CD14-positive monocyte (primary cell): Measurements from ENCODE around the gene RNU2-63P. TPM values are rescaled to one million over a fixed set of nuclear protein-coding genes. Genes with fewer than 3 reads are reported as not detected.

Experiments used
- DNase-seq, 3 donors: peaks; one replicate each; pipeline ENCODE4 v3.0.0-alpha.2; 2011 to 2022
- H2AFZ ChIP-seq: 2 replicates; pipeline ENCODE4 v1.6.0; 2012; ENCODE audit warnings: mild to moderate bottlenecking, low read depth, low read length, inconsistent platforms; ENCODE audit not compliant: insufficient read depth, poor library complexity, severe bottlenecking
- H3K27ac ChIP-seq, 2 donors: 1 replicate in 1 of 2; 2 replicates in 1 of 2; pipeline ENCODE4 v1.5.1; 2012 to 2013; ENCODE audit warnings: low read length in 2 of 2, control low read depth in 1 of 2, inconsistent platforms in 1 of 2, low read depth in 1 of 2, mild to moderate bottlenecking in 1 of 2
- H3K27me3 ChIP-seq, 2 donors: one replicate each; pipeline versions ENCODE4 v1.6.0 to v1.6.1; 2011 to 2013; ENCODE audit warnings: low read length in 2 of 2; ENCODE audit not compliant: control insufficient read depth in 2 of 2, insufficient read depth in 2 of 2
- H3K36me3 ChIP-seq, 2 donors: replicated peaks in 1 of 2; 1 replicate in 1 of 2; 2 replicates in 1 of 2; pipeline versions ENCODE4 v1.5.1 to v1.6.1; 2012 to 2013; ENCODE audit warnings: low read length in 2 of 2, control low read depth in 1 of 2, inconsistent platforms in 1 of 2, mild to moderate bottlenecking in 1 of 2; ENCODE audit not compliant: insufficient read depth in 2 of 2, control insufficient read depth in 1 of 2
- H3K4me1 ChIP-seq, 2 donors: 1 replicate in 1 of 2; 2 replicates in 1 of 2; pipeline versions ENCODE4 v1.5.1 to v1.6.1; 2012 to 2013; ENCODE audit warnings: low read length in 2 of 2, control low read depth in 1 of 2, inconsistent platforms in 1 of 2, mild to moderate bottlenecking in 1 of 2, moderate library complexity in 1 of 2; ENCODE audit not compliant: insufficient read depth in 2 of 2, control insufficient read depth in 1 of 2
- H3K4me2 ChIP-seq: replicated peaks from 2 replicates; pipeline ENCODE3; 2012; ENCODE audit warnings: low read length, moderate library complexity, mild to moderate bottlenecking; ENCODE audit not compliant: poor library complexity, severe bottlenecking; ENCODE audit errors: extremely low read depth
- H3K4me3 ChIP-seq, 3 experiments: fragments of 200-600 bp in 1 of 3; sonication (generic) in 1 of 3; replicated peaks in 1 of 3; 1 replicate in 2 of 3; 2 replicates in 1 of 3; pipeline ENCODE4 v1.5.1; 2011 to 2013; ENCODE audit warnings: low read length in 3 of 3, mild to moderate bottlenecking in 3 of 3, control low read depth in 2 of 3, low read depth in 2 of 3, inconsistent platforms in 1 of 3, moderate library complexity in 1 of 3
- H3K79me2 ChIP-seq: 2 replicates; pipeline ENCODE4 v1.6.0; 2012; ENCODE audit warnings: mild to moderate bottlenecking, control low read depth, inconsistent platforms, low read length, moderate library complexity; ENCODE audit not compliant: insufficient read depth
- H3K9ac ChIP-seq: 2 replicates; pipeline ENCODE4 v1.6.0; 2017; ENCODE audit warnings: low read length, mild to moderate bottlenecking; ENCODE audit not compliant: insufficient read depth, poor library complexity, severe bottlenecking
- H3K9me3 ChIP-seq, 2 donors: replicated peaks in 1 of 2; 1 replicate in 1 of 2; 2 replicates in 1 of 2; pipeline versions ENCODE4 v1.5.1 to v1.6.1; 2012 to 2013; ENCODE audit warnings: low read length in 2 of 2, control low read depth in 1 of 2; ENCODE audit not compliant: control insufficient read depth in 1 of 2, insufficient read depth in 1 of 2
- H4K20me1 ChIP-seq: 2 replicates; pipeline ENCODE4 v1.6.0; 2012; ENCODE audit warnings: mild to moderate bottlenecking, low read length, control low read depth, moderate library complexity; ENCODE audit not compliant: insufficient read depth
- H3K27ac Mint-ChIP-seq, 7 donors: one replicate each; pipeline ENCODE4 v1.8.0; 2020; ENCODE audit warnings: mild to moderate bottlenecking in 7 of 7, mixed read lengths in 7 of 7, moderate library complexity in 6 of 7, inconsistent platforms in 2 of 7
- H3K27me3 Mint-ChIP-seq, 3 donors: one replicate each; pipeline ENCODE4 v1.8.0; 2021 to 2022; ENCODE audit warnings: low read depth in 3 of 3, mild to moderate bottlenecking in 3 of 3, mixed read lengths in 3 of 3, moderate library complexity in 3 of 3, inconsistent platforms in 1 of 3
- H3K36me3 Mint-ChIP-seq, 2 donors: one replicate each; pipeline ENCODE4 v1.8.0; 2020; ENCODE audit warnings: mixed read lengths in 2 of 2, inconsistent platforms in 1 of 2, mild to moderate bottlenecking in 1 of 2
- H3K4me1 Mint-ChIP-seq: one replicate; pipeline ENCODE4 v1.8.0; 2020; ENCODE audit warnings: mild to moderate bottlenecking, mixed read lengths
- H3K4me3 Mint-ChIP-seq, 2 donors: one replicate each; pipeline ENCODE4 v1.8.0; 2020; ENCODE audit warnings: mild to moderate bottlenecking in 2 of 2, mixed read lengths in 2 of 2, moderate library complexity in 1 of 2
- H3K9me3 Mint-ChIP-seq, 7 donors: one replicate each; pipeline ENCODE4 v1.8.0; 2020 to 2022; ENCODE audit warnings: mixed read lengths in 7 of 7, mild to moderate bottlenecking in 6 of 7, moderate library complexity in 6 of 7, inconsistent platforms in 2 of 7
- CTCF ChIP-seq: fragments of 200-600 bp; IDR thresholded peaks from one replicate; pipeline ENCODE4 v1.8.0; 2022; ENCODE audit warnings: antibody characterized with exemption, mild to moderate bottlenecking
- WGBS: methylation state at CpG from one replicate; pipeline ENCODE4 v1.1.5; 2013; ENCODE audit warnings: missing lambda C conversion rate; ENCODE audit not compliant: insufficient coverage; 5-methylcytosine and 5-hydroxymethylcytosine counted together
- intact Hi-C, 2 donors: fragments of 100-400 bp; cut with micrococcal nuclease; formaldehyde crosslinking; loops; one replicate each; pipeline versions ENCODE4 v1.15.0 to v1.15.1; 2023
- polyA plus RNA-seq, 3 donors: library from polyadenylated mRNA; depleted of rRNA in 1 of 3; unstranded in 2 of 3; stranded (reverse) in 1 of 3; fragments of 300-500 nt in 2 of 3; fragments of >200 nt in 1 of 3; fragmentation: Illumina TruSeq in 2 of 3; gene quantifications; 1 replicate in 2 of 3; 2 replicates in 1 of 3; pipeline ENCODE4 v1.2.3, GENCODE V29; 2012 to 2021

RNU2-63P gene
- polyA plus RNA-seq, 3 donors: 7.5 to 8.0 TPM; not detected in 1

GRCh38 chr2:88060907-88061275 lies 44.5 kb upstream of the RNU2-63P start:
- no peak for TF ChIP-seq CTCF
- H3K9me3 Mint-ChIP-seq: peaks cover 0 to 2% (median 0%) of the 10 kb centered on the region in 7 donors
- Histone ChIP-seq H3K9me3 (no peaks in the 10 kb centered on the region), H2AFZ (peak overlapping the region; percentile 15), H3K4me1 (peaks cover 4 to 6% of the 10 kb centered on the region in 2 donors), H3K4me2 (no peak overlapping the region), H4K20me1 (no peaks in the 10 kb centered on the region), H3K27ac (no peak overlapping the region), H3K36me3 (no peaks in the 10 kb centered on the region), H3K4me3 (no peak overlapping the region), H3K27me3 (no peaks in the 10 kb centered on the region), H3K9ac (no peak overlapping the region), H3K79me2 (no peaks in the 10 kb centered on the region)
- no CpG with 5 or more reads among the region's 2 CpGs for whole genome bisulfite sequencing
- intact Hi-C loops: loop anchor here in 1 of 2 donors (2.0 to 5.0 kb wide), 2 partner anchors 44 to 100 kb away; partner anchors contain the start of gene RNU2-63P
- H3K4me3 Mint-ChIP-seq: no peak overlapping the region
- no peak for DNase-seq
- H3K27ac Mint-ChIP-seq: no peak overlapping the region
- H3K4me1 Mint-ChIP-seq: peaks cover 17% of the 10 kb centered on the region
- peaks cover 0 to 1% (median 0%) of the 10 kb centered on the region in 3 donors for H3K27me3 Mint-ChIP-seq
- no peaks in the 10 kb centered on the region for H3K36me3 Mint-ChIP-seq

- 0% methylated on average over 1 of the region's 5 CpGs for WGBS
- peak; percentile 82 for TF ChIP-seq CTCF
- H2AFZ ChIP-seq: peak overlapping the region; percentile 15
- peaks cover 0 to 1% (median 0%) of the 10 kb centered on the region in 3 donors for H3K27me3 Mint-ChIP-seq
- H3K27ac ChIP-seq: no peak overlapping the region
- peaks cover 3% of the 10 kb centered on the region for H3K79me2 ChIP-seq
- no peak overlapping the region for H3K4me3 ChIP-seq
- no peaks in the 10 kb centered on the region for H3K36me3 ChIP-seq
- peak; percentile 13 to 37 (median 31) for DNase-seq
- no peaks in the 10 kb centered on the region for H3K27me3 ChIP-seq
- H3K36me3 Mint-ChIP-seq: no peaks in the 10 kb centered on the region
- H3K9me3 Mint-ChIP-seq: peaks cover 0 to 2% (median 0%) of the 10 kb centered on the region in 7 donors
- H3K4me2 ChIP-seq: no peak overlapping the region
- H3K4me3 Mint-ChIP-seq: no peak overlapping the region
- H3K4me1 ChIP-seq: peaks cover 5 to 8% of the 10 kb centered on the region in 2 donors
- intact Hi-C loops: loop anchor here in 1 of 2 donors (2.0 to 10.0 kb wide), 3 partner anchors 43 to 565 kb away; partner anchors contain the start of genes EIF2AK3 and RNU2-63P
- H3K9ac ChIP-seq: no peak overlapping the region
- H4K20me1 ChIP-seq: no peaks in the 10 kb centered on the region
- peaks cover 19% of the 10 kb centered on the region for H3K4me1 Mint-ChIP-seq
- H3K27ac Mint-ChIP-seq: no peak overlapping the region
- no peaks in the 10 kb centered on the region for H3K9me3 ChIP-seq
These were observed 43.9 kb upstream of the RNU2-63P start for GRCh38 chr2:88059979-88060906.
